ENCODE results near the gene VAT1. TPM values are rescaled to one million over a fixed set of nuclear protein-coding genes. Genes with fewer than 3 reads are reported as not detected.

The VAT1 gene
- total and polyA plus RNA-seq, 2 of the 13 experiments (the other 11 are each of a cell fraction or from before 2014, with no cell fraction given): 143 to 205 TPM

DNA sequence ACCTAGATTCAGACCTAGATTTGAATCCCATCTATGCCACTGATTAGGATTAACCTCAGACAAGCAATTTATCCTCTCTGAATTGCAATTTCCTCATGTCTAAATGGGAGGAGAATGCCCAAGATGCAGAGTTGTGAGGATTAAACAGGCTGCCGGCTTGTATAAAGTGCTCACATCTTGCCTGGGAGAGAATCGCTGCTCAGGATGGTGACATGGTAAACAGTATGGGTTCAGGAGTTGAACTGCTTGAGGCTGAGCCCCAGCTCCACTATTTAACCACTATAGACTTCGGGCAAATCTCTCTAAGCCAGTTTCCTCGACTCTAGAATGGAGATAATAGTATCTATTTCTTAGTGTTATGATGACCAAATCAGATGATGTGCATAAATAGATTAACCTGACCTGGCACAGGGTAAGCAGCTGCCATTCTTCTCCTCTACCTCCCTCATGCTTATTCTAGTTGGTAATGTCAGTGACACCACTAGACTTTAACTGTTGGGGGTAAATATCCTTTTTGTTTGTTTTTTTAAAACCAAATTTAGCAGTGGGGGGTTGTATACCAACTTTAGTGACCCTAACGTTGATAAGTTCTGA is 24.7 kb downstream of the VAT1 start (continued):
- TF ChIP-seq ZBTB40 (IDR thresholded peaks at IDR 0.05) (no peak), ZBTB40 (CRISPR knock-in tag; IDR thresholded peaks at IDR 0.05) (no peak), RNF2 (conservative IDR thresholded peaks at IDR 0.05; ENCODE audit: low read depth) (no peak), ZNF749 (CRISPR knock-in tag; IDR thresholded peaks at IDR 0.05; ENCODE audit: borderline replicate concordance) (no peak), ZNF264 (CRISPR knock-in tag; IDR thresholded peaks at IDR 0.05) (no peak), HNRNPLL (IDR thresholded peaks at IDR 0.05; ENCODE audit: low read depth, low read length, poor library complexity, severe bottlenecking) (no peak), SPEN (CRISPR knock-in tag; IDR thresholded peaks at IDR 0.05; ENCODE audit: low read depth) (no peak), CENPT (CRISPR knock-in tag; IDR thresholded peaks at IDR 0.05; ENCODE audit: low read depth) (no peak), MXI1 (IDR thresholded peaks at IDR 0.05; ENCODE audit: borderline replicate concordance, low read depth, low read length) (0 out of 3 replicates have a peak, but pooled peaks have one; percentile 20), IRF1 (CRISPR knock-in tag; IDR thresholded peaks at IDR 0.05; ENCODE audit: low read depth) (no peak), SRF (IDR thresholded peaks at IDR 0.05; ENCODE audit: low read depth, low read length) (no peak), ZBTB1 (CRISPR knock-in tag; IDR thresholded peaks at IDR 0.05; ENCODE audit: borderline replicate concordance) (no peak), NR3C1 (CRISPR knock-in tag; IDR thresholded peaks at IDR 0.05) (no peak), ZNF136 (CRISPR knock-in tag; IDR thresholded peaks at IDR 0.05; ENCODE audit: low read depth) (no peak)
- TF ChIP-seq, protein P1, sequence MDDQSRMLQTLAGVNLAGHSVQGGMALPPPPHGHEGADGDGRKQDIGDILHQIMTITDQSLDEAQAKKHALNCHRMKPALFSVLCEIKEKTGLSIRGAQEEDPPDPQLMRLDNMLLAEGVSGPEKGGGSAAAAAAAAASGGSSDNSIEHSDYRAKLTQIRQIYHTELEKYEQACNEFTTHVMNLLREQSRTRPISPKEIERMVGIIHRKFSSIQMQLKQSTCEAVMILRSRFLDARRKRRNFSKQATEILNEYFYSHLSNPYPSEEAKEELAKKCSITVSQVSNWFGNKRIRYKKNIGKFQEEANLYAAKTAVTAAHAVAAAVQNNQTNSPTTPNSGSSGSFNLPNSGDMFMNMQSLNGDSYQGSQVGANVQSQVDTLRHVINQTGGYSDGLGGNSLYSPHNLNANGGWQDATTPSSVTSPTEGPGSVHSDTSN (CRISPR knock-in tag; IDR thresholded peaks at IDR 0.05; ENCODE audit: borderline replicate concordance): no peak
- TF ChIP-seq, protein P2, sequence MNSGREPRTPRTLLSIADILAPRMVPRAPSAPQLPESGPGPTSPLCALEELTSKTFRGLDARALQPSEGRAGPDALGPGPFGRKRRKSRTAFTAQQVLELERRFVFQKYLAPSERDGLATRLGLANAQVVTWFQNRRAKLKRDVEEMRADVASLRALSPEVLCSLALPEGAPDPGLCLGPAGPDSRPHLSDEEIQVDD (CRISPR knock-in tag; IDR thresholded peaks at IDR 0.05; ENCODE audit: borderline replicate concordance): no peak
